NCI-H82 treated with DMSO at 0.1 percent for 48 hours (cell line): ENCODE results near the gene DRGX.

Experiments used
- DNase-seq: peaks from one replicate; lab custom pipeline; 2025; ENCODE audit not compliant: unreplicated experiment; lab: John Stamatoyannopoulos, UW

The DRGX gene

DNA sequence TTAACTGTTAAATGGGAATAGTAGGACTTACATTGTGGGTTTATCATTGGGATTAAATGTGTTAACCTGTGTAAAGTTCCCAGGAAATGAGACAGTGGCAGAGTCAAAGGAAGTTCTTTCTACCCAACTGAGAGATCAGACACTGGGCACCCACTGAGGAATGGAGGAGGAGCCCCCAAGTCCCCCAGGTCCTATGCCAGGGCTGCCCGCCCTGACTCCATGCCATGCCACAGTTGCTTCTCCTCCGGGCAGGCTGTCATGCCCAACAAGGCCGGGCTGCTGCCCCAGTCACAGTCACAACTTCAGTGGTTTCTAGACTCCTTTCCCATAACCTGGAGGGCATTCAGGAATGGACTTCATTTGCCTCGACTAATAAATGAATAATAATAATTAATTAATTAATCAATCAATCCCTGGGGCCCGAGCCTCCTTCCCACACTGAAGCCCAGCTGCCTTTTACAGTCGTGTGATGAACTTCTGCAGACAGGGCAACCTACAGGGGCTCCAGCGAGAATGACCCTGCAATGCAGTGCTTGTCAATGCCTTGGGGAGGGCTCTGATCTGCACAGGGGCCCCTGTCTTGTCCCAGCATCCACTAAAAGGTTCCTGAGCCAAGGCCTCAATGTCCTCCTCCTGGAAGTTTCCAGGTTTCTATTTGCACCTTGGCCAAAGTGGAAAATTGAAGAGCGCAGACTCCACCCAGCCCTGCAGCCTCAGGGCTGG lies 32.4 kb downstream of the DRGX start:
- no peak for DNase-seq

DNA sequence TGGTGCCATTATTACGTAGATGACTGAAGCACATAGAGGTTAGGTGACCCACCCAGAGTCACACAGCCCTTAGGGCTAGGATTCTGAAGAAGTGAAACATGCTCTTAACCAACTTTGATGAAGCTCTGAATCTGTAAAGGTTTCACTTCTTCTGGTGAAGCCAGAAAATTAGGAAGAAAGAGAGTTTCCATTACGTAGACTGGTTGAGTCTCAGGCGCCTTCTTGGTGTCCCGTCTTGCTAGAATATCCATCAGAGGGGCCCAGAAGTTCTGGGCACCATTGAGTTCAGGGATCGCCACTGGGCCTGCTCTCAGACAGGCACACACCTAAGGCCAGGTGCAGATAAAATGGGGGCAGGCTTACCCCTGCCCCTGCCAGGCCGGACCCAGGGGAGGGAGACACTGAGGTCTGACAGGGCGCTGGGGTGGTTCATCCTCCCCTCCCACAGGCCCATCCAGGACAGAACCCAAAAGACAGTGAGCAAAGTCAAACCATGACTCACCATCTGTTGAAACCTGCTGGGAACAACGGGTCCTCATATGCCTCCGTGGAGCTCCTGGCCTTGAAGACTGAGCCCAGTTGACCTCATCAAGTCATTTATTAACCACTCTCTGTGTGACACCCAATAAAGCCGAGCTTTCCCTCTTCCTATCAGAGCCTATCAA lies 33.2 kb downstream of the DRGX start:
- no peak for DNase-seq

DNA sequence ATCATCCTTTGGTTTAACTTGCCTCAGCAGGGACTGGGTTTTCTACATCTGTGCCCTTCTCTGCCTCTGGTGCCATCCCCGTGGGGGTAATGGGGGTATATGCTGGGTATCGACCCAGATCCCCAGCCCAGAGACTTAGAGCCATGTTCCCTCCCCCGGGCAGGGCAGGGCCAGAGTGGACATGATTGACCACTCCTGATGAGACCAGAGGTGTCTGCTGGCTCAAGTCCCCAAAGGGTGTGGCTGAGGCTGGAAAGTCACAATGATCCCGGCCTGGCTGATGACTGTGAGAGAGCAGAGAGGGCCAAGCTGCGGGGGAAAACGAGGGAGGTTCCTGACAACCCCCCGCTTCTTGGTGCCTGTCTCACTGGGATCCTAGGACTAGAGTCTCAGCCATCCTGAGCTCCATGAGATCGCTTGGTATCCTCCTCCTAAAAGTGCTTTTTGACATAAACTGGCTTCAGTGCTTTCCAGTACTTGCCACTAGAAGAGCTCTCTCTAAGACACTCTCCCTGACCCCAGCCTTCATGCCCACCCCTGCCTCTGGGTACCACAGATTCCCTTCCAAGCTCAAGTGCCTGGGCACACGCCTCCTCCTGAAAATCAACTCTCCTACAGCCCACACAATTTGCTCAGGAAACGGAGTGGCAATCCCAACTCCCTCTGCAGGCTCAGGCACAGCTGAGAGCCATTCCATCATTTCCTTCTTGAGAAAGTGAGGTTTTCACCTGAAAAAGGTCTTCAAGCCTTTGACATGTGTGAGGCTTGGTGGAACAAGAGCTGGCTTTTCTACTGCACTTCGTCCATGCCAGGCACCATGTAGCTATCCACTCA lies 33.9 kb downstream of the DRGX start:
- no peak for DNase-seq

DNA sequence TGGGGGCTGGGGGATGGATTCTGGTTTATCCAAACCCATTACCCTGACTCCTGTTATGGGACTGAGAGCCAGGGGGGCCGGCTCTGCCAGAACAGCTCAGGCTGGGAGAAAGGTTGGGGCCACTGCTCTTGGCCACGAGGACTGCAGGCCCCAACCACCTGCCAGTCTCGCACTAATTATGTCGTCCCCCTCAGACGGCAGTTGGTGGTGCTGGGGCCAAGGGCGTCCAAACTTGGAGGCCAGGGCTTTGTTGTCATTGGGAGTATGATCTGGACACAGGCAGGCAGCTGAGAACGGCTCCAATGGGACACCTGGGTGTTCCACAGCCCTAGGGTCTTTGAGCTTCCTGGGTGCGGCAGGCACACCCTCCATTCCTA lies 34.7 kb downstream of the DRGX start:
- no peak for DNase-seq

DNA sequence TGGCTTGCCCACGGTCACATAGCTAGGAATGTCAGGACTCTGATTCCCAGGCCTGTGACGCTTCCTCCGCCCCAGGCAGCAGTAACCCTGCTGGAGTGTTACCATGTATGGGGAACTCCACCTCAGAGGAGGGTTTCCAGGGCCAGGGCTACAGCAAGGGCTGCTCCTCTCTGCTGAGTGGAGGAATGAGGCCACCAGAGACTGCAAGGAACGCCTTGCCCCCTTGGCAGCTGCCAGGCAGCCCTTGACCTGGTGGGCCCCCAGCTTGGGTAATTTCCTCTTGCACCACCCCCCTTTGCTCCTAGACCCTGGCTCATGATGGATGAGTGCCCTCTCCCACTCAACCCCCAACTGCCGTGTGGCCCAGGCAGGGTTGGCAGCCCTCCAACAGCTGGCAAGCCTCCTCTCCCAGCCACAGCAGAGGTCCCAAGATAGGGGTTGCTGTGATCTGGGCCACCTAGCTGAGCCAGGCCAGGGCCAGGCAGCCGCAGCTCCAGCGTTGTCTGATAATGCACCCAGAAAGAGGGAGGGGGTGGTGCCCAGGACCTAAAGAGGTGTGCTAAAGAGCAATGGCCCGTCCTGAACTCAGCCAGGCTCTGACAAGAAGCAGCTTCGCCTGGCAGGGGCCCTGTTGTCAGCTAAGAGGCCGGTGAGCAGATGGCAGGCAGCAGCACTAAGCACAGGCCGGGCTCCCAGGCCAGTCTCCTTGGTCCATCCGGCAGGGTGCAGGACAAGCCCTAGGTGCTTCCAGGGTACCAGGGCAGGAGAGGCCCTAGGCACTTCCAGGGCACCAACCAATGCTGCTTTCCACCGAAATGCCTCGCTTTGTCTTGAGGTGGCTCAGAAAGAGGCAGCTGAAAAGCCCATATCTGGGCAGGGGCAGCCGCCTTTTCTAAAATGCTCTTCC lies 35.4 kb downstream of the DRGX start:
- DNase-seq, result no peak

DNA sequence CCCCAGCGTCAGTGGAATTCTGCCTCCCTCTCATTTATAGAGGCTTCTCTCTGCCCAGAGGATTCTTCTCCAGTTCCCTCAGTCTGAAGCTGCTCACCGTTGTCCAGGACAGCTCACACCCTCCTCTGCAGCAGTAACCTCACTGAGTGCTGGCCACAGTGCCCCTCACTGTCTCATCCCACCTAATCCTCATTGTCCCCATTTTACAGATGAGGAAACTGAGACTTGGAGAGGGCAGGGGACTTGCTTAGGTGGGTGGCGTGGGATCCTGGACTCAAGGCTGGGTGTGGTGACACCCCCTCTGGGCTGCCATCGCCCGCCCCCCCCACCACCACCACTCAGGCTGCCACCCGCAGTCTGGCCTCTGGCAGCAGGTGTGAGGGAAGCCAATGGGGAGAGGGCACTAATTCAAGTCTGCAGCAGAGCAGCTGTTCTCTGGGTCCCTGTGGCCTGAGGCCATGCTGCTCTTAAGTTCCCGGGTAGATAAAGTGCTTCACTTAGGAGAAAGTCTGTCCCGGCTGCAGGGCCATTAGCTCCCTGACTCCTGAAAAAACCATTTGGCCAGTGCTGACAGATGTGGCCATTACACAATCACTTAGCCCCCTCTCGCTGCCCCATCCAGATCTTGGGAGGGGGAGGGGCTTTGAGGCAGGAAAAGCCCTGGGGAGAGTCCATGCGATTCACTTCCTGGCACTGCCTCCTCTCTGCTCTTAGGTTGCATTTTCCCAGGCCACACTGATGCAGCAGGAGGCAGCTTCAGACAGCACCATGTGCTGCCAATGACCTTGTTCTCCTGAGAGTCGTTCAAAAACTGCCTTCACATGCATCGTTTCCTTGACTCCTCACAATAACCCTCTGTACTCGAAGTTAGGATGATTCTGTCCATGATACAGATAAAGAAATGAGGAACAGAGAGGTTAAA lies 36.3 kb downstream of the DRGX start:
- no peak for DNase-seq

DNA sequence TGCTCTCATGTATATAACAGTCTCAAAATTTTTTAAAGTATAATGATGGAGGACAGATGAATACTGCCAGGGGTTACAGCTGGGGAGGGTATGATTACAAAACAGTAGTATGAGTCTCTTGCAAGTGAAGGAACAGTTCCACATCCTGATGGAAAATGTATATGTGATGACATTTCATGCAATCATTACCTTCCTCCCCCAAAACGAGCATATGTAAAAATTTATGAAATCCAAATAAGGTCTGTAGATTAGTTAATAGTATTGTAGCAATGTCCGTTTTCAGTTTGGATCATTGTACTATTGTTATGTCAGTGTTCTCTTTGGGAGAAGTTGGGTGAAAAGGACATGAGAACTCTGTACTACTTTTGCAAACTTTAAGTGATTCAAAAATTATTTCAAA lies 38.0 kb downstream of the DRGX start:
- DNase-seq, result no peak

DNA sequence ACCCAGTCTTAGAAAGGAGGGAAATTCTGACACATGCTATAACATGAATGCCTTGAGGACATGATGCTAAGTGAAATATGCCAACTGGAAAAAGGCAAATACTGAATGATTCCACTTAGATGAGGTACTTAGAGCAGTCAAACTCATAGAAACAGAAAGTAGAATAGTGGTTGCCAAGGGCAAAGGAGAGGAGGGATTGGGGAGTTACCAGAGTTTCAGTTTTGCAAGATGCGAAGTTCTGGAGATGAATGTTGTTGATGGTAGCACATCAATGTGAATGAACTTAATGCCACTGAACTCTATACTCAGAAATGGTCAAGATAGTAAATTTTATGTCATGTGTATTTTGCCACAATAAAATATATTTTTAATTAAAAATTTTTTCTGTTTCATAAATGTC lies 38.9 kb downstream of the DRGX start:
- DNase-seq, result no peak

DNA sequence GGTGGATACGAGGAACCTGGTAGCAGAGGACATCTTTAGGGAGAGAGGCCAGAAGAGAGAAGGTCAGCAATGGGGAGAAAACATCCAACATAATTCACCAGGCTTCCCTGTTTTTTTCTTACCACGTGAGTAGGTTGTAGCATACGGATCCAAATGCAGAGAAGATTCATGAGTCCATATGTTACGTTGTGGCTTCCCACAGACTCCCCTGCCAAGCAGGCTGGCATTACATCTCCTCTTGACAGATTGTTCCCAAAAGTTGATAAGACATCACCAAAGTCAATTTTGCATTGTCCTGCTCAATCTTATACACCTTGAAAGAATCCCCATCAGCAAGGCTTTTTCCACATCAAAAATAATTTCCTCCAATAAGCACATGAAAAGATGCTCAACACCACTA lies 39.7 kb downstream of the DRGX start:
- no peak for DNase-seq

DNA sequence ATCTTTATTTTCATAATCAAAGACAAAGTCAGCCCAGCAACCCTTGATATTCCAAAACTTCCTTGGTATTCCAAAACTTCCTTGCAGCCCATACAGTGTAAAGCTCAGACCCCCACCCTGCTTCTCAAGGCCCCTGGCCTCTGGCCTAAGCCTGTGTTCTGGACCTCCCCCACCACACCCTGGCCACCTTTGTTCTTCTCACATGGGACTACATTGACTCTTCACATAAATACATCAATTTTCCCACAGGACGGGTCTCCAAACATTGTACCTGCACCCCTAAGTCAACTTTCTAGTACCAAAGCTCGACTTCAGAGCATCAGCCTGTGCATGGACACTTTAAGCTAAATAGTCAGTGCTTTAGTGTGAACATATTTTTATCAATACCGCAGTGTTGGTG lies 40.7 kb downstream of the DRGX start:
- no peak for DNase-seq

DNA sequence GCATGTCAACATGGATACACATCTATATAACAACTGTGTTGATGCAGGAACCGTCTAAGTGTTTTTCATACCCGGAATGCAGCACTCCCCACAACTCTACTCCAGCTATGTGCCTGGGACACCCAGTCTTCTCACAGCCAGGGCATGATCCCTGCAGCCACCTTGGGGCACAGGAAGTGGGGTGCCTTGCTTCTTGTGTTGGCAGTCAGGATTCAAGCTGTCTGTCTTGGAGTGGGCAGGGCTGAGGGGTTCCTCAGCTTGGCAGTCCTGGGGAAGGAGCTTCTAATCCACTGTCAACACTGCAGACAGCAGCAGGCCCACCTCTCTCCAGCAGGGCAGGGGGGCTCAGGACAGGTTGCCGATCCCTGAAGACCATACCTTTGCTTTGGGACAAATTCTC lies 41.3 kb downstream of the DRGX start:
- no peak for DNase-seq

DNA sequence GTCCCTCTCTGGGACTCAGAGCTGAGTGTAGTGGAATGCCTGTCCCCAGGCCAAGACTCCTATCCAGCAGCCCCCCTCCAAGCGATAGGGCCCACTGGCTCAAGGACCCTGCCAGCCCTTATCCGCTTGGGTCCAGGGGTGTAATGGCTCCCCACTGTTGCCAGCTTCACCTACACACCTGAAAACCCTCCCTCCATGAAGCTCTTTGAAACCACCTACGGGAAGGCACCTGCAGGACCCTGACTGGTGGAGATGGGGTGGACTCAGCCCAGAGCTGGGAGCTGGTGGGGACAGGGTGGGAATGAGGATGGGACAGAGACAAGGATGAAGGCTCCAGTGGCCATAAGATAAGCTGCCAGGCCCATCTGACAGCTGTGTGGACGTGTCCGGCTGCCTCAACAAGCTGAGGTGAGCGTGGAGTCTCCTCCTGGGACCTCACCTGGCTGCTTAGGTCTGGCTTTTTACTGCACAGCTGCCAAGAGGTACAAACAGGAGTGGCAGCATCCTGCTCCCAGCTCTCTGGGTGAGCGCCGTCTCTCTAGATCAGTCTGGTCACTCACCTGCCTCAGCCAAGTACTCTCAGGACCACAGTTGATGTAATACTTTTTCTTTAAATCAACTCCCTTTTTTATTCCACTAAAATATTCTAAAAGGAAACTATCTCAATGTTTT lies 41.9 kb downstream of the DRGX start:
- DNase-seq, result no peak

DNA sequence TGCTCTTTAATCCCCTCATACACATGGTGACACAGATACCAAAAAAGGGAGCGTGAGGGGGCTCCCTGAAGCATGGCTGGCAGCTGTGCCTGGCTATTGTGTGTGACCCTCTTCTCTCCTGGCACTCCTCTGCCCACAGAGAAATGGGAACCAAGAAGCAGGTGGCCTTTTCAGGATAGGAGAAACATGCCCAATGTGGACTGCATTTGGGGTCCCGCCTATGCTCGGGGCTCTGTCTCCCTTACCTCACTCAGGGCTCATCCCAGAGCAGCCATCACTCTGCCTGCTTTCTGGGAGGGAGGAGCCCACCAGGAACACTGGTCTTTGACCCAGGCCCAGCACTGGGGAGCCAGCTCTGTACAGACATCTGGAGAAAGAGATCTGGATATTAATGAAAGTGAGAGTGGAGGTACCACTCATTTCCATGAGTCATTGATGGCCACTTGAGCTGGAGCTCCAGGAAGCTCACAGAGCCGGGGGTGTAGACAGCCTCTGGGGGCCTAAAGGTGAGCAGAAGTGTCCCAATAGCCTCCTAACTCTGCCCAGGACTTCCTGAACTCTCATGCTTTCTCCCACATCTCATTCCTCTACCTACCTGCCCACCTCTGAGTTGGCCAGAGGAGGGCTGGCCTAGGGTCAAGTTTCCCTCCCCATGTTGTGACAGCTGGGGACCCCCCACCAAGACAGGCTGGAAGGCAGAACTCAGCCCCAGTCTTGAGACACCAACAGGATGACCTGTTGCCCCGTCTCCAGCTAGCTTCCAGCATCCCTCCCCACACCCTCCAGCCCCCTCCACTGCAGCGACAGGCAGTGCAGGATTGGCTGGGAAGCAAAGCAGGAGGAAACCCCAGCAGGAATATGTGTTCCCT lies 42.6 kb downstream of the DRGX start:
- DNase-seq, result no peak

DNA sequence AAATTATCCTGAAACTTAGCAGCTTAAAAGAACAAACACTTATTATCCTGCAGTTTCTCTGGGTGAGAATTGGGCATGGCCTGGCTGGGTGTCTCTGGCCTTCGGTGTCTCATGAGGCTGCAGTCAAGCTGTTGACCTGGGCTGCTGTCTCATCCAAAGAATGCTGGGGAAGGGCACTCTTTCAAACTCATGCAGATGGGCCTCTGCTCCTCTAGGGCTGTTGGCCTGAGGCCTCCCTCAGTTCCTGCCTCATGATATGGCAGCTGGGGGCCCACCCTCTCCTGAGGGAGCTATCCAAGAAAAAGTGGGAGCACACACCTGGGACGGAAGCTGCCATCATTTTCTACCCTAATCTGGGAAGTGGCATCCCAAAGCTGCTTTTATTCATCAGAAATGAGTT lies 43.6 kb downstream of the DRGX start:
- no peak for DNase-seq

DNA sequence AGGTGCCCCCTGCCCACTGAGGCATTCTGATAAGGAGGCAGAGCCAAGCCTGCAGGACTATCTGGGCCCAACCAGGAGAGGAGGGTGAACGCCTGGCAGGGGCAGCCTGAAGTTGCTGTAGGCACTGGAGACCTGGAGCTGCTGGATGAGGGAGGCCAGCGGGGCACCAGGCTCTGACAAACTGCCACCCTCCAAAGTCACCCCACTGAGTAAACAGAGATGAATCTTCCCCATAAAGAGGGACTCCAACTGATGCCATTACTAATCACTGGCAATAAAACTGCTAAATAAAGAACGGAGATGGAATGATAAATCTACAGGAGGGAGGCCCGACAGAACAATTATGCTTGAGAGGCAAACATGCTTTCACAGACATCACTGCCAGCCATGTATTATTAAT lies 44.2 kb downstream of the DRGX start:
- DNase-seq, result no peak

DNA sequence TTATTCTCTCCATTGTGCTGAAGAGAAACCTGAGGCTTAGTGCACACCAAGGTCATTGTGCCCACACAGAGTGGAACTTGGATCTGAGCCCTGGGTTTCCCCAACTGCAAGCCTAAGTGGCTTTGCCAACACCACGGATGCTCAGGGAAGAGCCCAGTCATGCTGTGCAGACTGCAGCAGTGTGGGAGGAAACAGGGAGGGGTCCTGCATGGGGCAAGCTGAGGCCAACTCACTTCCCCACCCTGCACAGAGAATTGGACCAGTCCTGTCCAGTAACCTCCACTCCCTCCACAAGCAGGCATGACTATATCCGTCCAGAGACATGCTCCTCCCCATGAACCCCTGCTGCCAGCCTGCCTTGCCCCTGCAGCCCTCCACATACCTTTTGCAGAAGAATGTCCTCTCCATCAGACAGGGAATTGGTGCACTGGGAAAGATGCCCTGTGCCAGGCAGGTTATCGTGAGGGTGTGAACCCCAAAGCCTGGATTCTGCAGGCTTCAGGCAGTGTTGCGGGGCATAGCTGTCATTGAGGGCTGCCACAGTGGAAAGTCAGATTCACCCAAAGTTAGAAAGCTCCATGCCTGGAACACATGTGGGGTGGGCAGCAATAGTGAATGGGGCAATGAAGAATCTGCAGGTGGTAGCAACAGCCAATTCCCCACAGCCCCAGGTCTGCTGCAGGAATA lies 44.9 kb downstream of the DRGX start:
- DNase-seq, result no peak

DNA sequence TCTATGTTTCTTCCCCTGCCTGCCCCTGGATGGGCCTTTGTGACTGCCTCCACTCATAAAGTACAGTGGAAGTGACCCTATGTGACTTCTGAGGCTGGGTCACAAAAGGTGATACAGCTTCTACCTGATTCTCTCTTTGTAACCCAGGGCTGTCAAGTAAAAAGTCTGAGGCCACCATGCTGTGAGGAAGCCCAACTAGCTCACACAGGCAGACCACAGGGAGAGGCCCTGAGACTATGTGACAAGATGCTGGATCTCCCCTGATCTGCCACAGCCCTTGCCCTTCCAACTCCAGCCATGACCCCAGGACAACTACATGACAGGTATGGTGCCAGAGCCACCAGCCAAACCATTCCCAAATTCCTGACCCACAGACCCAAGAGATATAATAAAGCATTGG lies 45.8 kb downstream of the DRGX start:
- DNase-seq, result no peak

DNA sequence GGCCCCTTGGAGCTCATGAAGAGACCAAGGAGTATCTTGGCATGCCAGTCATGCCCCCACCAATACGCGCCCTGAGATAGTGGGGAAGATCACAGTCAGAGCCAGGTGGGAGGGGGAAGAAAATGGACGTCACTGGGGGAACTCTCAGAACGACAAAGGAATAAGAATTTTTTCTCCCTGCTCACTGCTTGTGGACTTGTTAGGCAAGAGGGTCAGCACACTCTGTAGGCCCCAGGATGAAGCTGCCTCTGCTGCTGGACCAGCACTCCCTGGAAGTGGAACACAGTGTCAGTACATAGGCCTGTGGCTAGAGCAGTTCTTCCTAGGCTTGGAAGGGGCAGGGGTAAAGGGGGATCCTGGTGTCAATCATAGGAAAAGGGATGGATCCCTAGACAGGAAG lies 46.5 kb downstream of the DRGX start:
- no peak for DNase-seq
